H9 (cell line): ENCODE results near the gene FTO. TPM values are rescaled to one million over a fixed set of nuclear protein-coding genes. Genes with fewer than 3 reads are reported as not detected.
A peak's percentile ranks its signal among the peaks of the same experiment; 100 is the strongest.

ENCODE experiments used
- DNase-seq: peaks from one replicate; pipeline ENCODE4 v3.0.0-alpha.2; 2017
- H2AFZ ChIP-seq: one replicate; pipeline ENCODE4 v1.6.1; 2013; ENCODE audit warnings: mild to moderate bottlenecking, low read length, control low read depth, moderate library complexity
- H2AK5ac ChIP-seq: 2 replicates; pipeline ENCODE4 v1.6.1; 2013; ENCODE audit warnings: low read length, control low read depth, mixed read lengths; ENCODE audit not compliant: insufficient read length
- H2BK120ac ChIP-seq: one replicate; pipeline ENCODE4 v1.6.1; 2013; ENCODE audit warnings: low read depth, mild to moderate bottlenecking, low read length, control low read depth, inconsistent platforms; ENCODE audit not compliant: poor library complexity, severe bottlenecking
- H2BK12ac ChIP-seq: 2 replicates; pipeline ENCODE4 v1.6.1; 2013; ENCODE audit warnings: low read length, control low read depth, mixed read lengths, low read depth; ENCODE audit not compliant: insufficient read length
- H2BK15ac ChIP-seq: 2 replicates; pipeline ENCODE4 v1.6.1; 2013; ENCODE audit warnings: low read depth, low read length, control low read depth
- H2BK20ac ChIP-seq: one replicate; pipeline ENCODE4 v1.6.1; 2013; ENCODE audit warnings: low read depth, mild to moderate bottlenecking, low read length, control low read depth, inconsistent platforms; ENCODE audit not compliant: poor library complexity, severe bottlenecking
- H2BK5ac ChIP-seq: 2 replicates; pipeline ENCODE4 v1.6.1; 2013; ENCODE audit warnings: low read length, control low read depth, mixed read lengths; ENCODE audit not compliant: insufficient read length
- H3K14ac ChIP-seq: 2 replicates; pipeline ENCODE4 v1.6.1; 2013; ENCODE audit warnings: low read length, control low read depth; ENCODE audit not compliant: insufficient read depth
- H3K18ac ChIP-seq: 2 replicates; pipeline ENCODE4 v1.6.1; 2013; ENCODE audit warnings: low read depth, mild to moderate bottlenecking, mixed read lengths, low read length, control low read depth; ENCODE audit not compliant: insufficient read length
- H3K23ac ChIP-seq: 2 replicates; pipeline ENCODE4 v1.6.1; 2013; ENCODE audit warnings: low read length, control low read depth, mixed read lengths, low read depth; ENCODE audit not compliant: insufficient read length
- H3K23me2 ChIP-seq: 2 replicates; pipeline ENCODE4 v1.6.1; 2013; ENCODE audit warnings: low read depth, mild to moderate bottlenecking, mixed read lengths, low read length, control low read depth; ENCODE audit not compliant: insufficient read length, poor library complexity, severe bottlenecking
- H3K27ac ChIP-seq: 2 replicates; pipeline ENCODE4 v1.5.1; 2013; ENCODE audit warnings: low read length, control low read depth, mixed read lengths, low read depth; ENCODE audit not compliant: insufficient read length
- H3K27me3 ChIP-seq: 2 replicates; pipeline ENCODE4 v1.6.1; 2013; ENCODE audit warnings: low read length, control low read depth, inconsistent platforms; ENCODE audit not compliant: insufficient read depth
- H3K4ac ChIP-seq: 2 replicates; pipeline ENCODE4 v1.6.1; 2013; ENCODE audit warnings: low read depth, mild to moderate bottlenecking, control low read depth, inconsistent platforms, low read length, moderate library complexity
- H3K4me1 ChIP-seq: 2 replicates; pipeline ENCODE4 v1.6.1; 2013; ENCODE audit warnings: low read length, control low read depth, inconsistent platforms; ENCODE audit not compliant: insufficient read depth
- H3K4me2 ChIP-seq: 2 replicates; pipeline ENCODE4 v1.6.1; 2013; ENCODE audit warnings: low read length, control low read depth, mixed read lengths; ENCODE audit not compliant: insufficient read length, insufficient read depth
- H3K56ac ChIP-seq: 2 replicates; pipeline ENCODE4 v1.6.1; 2013; ENCODE audit warnings: low read depth, mild to moderate bottlenecking, mixed read lengths, low read length, control low read depth; ENCODE audit not compliant: insufficient read length
- H3K79me1 ChIP-seq: 2 replicates; pipeline ENCODE4 v1.6.1; 2013; ENCODE audit warnings: low read depth, mild to moderate bottlenecking, moderate library complexity, low read length, control low read depth, inconsistent platforms; ENCODE audit not compliant: insufficient read depth, poor library complexity, severe bottlenecking
- H3K79me2 ChIP-seq: 2 replicates; pipeline ENCODE4 v1.6.1; 2013; ENCODE audit warnings: low read length, control low read depth, inconsistent platforms; ENCODE audit not compliant: insufficient read depth
- H3K9ac ChIP-seq: 2 replicates; pipeline ENCODE4 v1.6.1; 2013; ENCODE audit warnings: low read length, control low read depth, mixed read lengths; ENCODE audit not compliant: insufficient read length; ENCODE audit errors: extremely low read depth
- H3K9me3 ChIP-seq: one replicate; pipeline ENCODE4 v1.6.1; 2013; ENCODE audit warnings: low read depth, low read length, inconsistent platforms; ENCODE audit not compliant: control insufficient read depth
- H3T11ph ChIP-seq: one replicate; pipeline ENCODE4 v1.6.1; 2013; ENCODE audit warnings: mild to moderate bottlenecking, low read length, control low read depth, inconsistent platforms
- H4K20me1 ChIP-seq: one replicate; pipeline ENCODE4 v1.6.1; 2013; ENCODE audit not compliant: control insufficient read depth, insufficient read length, insufficient read depth
- H4K5ac ChIP-seq: 2 replicates; pipeline ENCODE4 v1.6.1; 2013; ENCODE audit warnings: low read depth, mild to moderate bottlenecking, mixed read lengths, low read length, control low read depth; ENCODE audit not compliant: insufficient read length
- H4K8ac ChIP-seq: replicated peaks from 2 replicates; pipeline ENCODE4 v1.6.1; 2013; ENCODE audit warnings: low read length, control low read depth, mixed read lengths, low read depth; ENCODE audit not compliant: insufficient read length
- H4K91ac ChIP-seq: 2 replicates; pipeline ENCODE4 v1.6.1; 2013; ENCODE audit warnings: low read depth, mild to moderate bottlenecking, moderate library complexity, mixed read lengths, low read length, control low read depth; ENCODE audit not compliant: insufficient read length
- H3K27ac Mint-ChIP-seq, 3 experiments: 2 replicates in 2 of 3; 3 replicates in 1 of 3; pipeline ENCODE4 v1.8.0; 2020 to 2021; ENCODE audit warnings: mixed read lengths in 3 of 3, mild to moderate bottlenecking in 1 of 3, moderate library complexity in 1 of 3
- H3K27me3 Mint-ChIP-seq: 2 replicates; pipeline ENCODE4 v1.8.0; 2021; ENCODE audit warnings: low read depth, mild to moderate bottlenecking, moderate library complexity, mixed read lengths
- H3K36me3 Mint-ChIP-seq, 3 experiments: 2 replicates in 2 of 3; 3 replicates in 1 of 3; pipeline ENCODE4 v1.8.0; 2020 to 2021; ENCODE audit warnings: low read depth in 3 of 3, mixed read lengths in 3 of 3; ENCODE audit not compliant: insufficient read depth in 1 of 3
- H3K4me1 Mint-ChIP-seq, 2 experiments: 2 replicates each; pipeline ENCODE4 v1.8.0; 2020; ENCODE audit warnings: mixed read lengths in 2 of 2
- H3K4me3 Mint-ChIP-seq, 2 experiments: 2 replicates in 1 of 2; 3 replicates in 1 of 2; pipeline ENCODE4 v1.8.0; 2020 to 2021; ENCODE audit warnings: mild to moderate bottlenecking in 2 of 2, mixed read lengths in 2 of 2, moderate library complexity in 1 of 2
- H3K9me3 Mint-ChIP-seq, 2 experiments: 2 replicates in 1 of 2; 3 replicates in 1 of 2; pipeline ENCODE4 v1.8.0; 2020; ENCODE audit warnings: mild to moderate bottlenecking in 2 of 2, mixed read lengths in 2 of 2, moderate library complexity in 1 of 2
- WGBS: extraction: QIAGEN DNeasy Blood & Tissue Kit; methylation state at CpG from one replicate; pipeline ENCODE4 v1.1.7; 2013; ENCODE audit warnings: missing lambda C conversion rate, low lambda C conversion rate, mixed read lengths; ENCODE audit not compliant: insufficient read length; ENCODE audit errors: extremely low coverage; 5-methylcytosine and 5-hydroxymethylcytosine counted together
- total RNA-seq: library from RNA; stranded (reverse); gene quantifications from 2 replicates; pipeline ENCODE4 v1.2.1, GENCODE V29; 2021
- TF ChIP-seq, protein P1 (sequence below): fragments of 200-600 bp; sonication (generic); conservative IDR thresholded peaks from 3 replicates; pipeline ENCODE4 v1.8.0; 2021; ENCODE audit warnings: antibody characterized with exemption, mild to moderate bottlenecking

FTO gene
- total RNA-seq, 1 experiment from 2014 or later: 67.9 TPM

GRCh38 chr16:53904533-53904932 is 200.6 kb downstream of the FTO start:
- H3K9me3 Mint-ChIP-seq: no peaks in the 10 kb centered on the region
- H3K14ac ChIP-seq: no peak overlapping the region
- no peak overlapping the region for H2BK120ac ChIP-seq
- no peak overlapping the region for H3K4me2 ChIP-seq
- H2BK20ac ChIP-seq: no peak overlapping the region
- H3K27me3 Mint-ChIP-seq: no peaks in the 10 kb centered on the region
- H3K23me2 ChIP-seq: no peaks in the 10 kb centered on the region
- no peak overlapping the region for H3K4ac ChIP-seq
- no peak overlapping the region for H3K56ac ChIP-seq
- no peak overlapping the region for H3K9ac ChIP-seq
- no peak overlapping the region for H3K27ac ChIP-seq
- H3T11ph ChIP-seq: no peak overlapping the region
- no peaks in the 10 kb centered on the region for H3K4me1 ChIP-seq
- H3K4me3 Mint-ChIP-seq: no peak overlapping the region
- WGBS: no CpG with 5 or more reads among the region's 6 CpGs
- H2AFZ ChIP-seq: no peak overlapping the region
- no peak overlapping the region for H3K23ac ChIP-seq
- H2BK5ac ChIP-seq: no peak overlapping the region
- no peaks in the 10 kb centered on the region for H3K9me3 ChIP-seq
- TF ChIP-seq, protein P1, sequence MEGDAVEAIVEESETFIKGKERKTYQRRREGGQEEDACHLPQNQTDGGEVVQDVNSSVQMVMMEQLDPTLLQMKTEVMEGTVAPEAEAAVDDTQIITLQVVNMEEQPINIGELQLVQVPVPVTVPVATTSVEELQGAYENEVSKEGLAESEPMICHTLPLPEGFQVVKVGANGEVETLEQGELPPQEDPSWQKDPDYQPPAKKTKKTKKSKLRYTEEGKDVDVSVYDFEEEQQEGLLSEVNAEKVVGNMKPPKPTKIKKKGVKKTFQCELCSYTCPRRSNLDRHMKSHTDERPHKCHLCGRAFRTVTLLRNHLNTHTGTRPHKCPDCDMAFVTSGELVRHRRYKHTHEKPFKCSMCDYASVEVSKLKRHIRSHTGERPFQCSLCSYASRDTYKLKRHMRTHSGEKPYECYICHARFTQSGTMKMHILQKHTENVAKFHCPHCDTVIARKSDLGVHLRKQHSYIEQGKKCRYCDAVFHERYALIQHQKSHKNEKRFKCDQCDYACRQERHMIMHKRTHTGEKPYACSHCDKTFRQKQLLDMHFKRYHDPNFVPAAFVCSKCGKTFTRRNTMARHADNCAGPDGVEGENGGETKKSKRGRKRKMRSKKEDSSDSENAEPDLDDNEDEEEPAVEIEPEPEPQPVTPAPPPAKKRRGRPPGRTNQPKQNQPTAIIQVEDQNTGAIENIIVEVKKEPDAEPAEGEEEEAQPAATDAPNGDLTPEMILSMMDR: no peak
- no peaks in the 10 kb centered on the region for H3K79me1 ChIP-seq
- no peaks in the 10 kb centered on the region for H3K27me3 ChIP-seq
- H3K79me2 ChIP-seq: no peaks in the 10 kb centered on the region
- no peak overlapping the region for H4K91ac ChIP-seq
- H3K4me1 Mint-ChIP-seq: no peaks in the 10 kb centered on the region
- no peaks in the 10 kb centered on the region for H3K36me3 Mint-ChIP-seq
- H2BK15ac ChIP-seq: no peak overlapping the region; the same call in 1 of the 2 replicates
- no peak overlapping the region for H2AK5ac ChIP-seq
- H3K27ac Mint-ChIP-seq: peak overlapping the region in 1 of 3 experiments; percentile 51; a peak in 1 of 7 replicates
- H4K5ac ChIP-seq: no peak overlapping the region
- no peak for DNase-seq
- H4K8ac ChIP-seq: no peak overlapping the region
- no peaks in the 10 kb centered on the region for H4K20me1 ChIP-seq
- no peak overlapping the region for H3K18ac ChIP-seq
- no peak overlapping the region for H2BK12ac ChIP-seq
